Neuron (in vitro differentiated cells): Measurements from ENCODE around the gene ATRN.

Source experiments
- H2AFZ ChIP-seq: one replicate; pipeline ENCODE4 v1.6.1; 2013; ENCODE audit warnings: low read depth, mild to moderate bottlenecking, inconsistent platforms, low read length, moderate library complexity
- H3K27me3 ChIP-seq: one replicate; pipeline ENCODE4 v1.6.1; 2013; ENCODE audit warnings: low read length; ENCODE audit not compliant: insufficient read depth
- H3K36me3 ChIP-seq: one replicate; pipeline ENCODE4 v1.6.1; 2013; ENCODE audit warnings: low read length; ENCODE audit not compliant: insufficient read depth
- H3K4me1 ChIP-seq: one replicate; pipeline ENCODE4 v1.6.1; 2013; ENCODE audit warnings: low read length; ENCODE audit not compliant: insufficient read depth
- H3K4me3 ChIP-seq: 2 replicates; pipeline ENCODE4 v1.5.1; 2013; ENCODE audit warnings: mild to moderate bottlenecking, low read length, moderate library complexity
- H3K9me3 ChIP-seq: one replicate; pipeline ENCODE4 v1.6.1; 2013; ENCODE audit warnings: low read length

Gene ATRN

GRCh38 chr20:3691897-3692296 is 221.1 kb downstream of the ATRN start:
- Histone ChIP-seq H3K4me1 (no peaks in the 10 kb centered on the region), H2AFZ (no peak overlapping the region), H3K36me3 (no peaks in the 10 kb centered on the region), H3K4me3 (no peak overlapping the region), H3K9me3 (peaks cover 5% of the 10 kb centered on the region), H3K27me3 (no peaks in the 10 kb centered on the region)

GRCh38 chr20:3692706-3693294 is 222.0 kb downstream of the ATRN start:
- Histone ChIP-seq H3K9me3 (peaks cover 5% of the 10 kb centered on the region), H3K4me3 (no peak overlapping the region), H2AFZ (no peak overlapping the region), H3K4me1 (no peaks in the 10 kb centered on the region), H3K27me3 (no peaks in the 10 kb centered on the region), H3K36me3 (no peaks in the 10 kb centered on the region)

DNA sequence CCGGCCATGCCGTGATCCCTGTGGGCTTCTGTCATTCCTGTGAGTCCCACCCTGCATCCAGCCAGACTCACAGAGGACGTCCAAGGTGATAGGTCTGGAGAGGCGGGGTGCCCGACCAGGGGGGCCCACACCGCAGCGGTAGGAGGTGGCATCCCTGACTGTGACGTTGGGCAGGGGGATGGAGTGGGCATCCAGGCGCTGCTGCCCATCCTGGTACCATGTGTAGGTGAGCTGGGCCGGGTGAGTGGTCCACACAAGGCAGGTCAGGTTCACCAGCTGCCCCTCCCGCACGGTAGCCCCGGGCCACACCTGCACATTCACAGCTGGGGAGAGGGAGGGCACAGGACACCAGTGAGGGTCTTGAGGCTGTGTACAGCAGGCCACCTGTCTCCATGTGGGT is 222.6 kb downstream of the ATRN start:
- Histone ChIP-seq H3K9me3 (peaks cover 5% of the 10 kb centered on the region), H2AFZ (no peak overlapping the region), H3K36me3 (no peaks in the 10 kb centered on the region), H3K27me3 (no peaks in the 10 kb centered on the region), H3K4me3 (no peak overlapping the region), H3K4me1 (no peaks in the 10 kb centered on the region)

DNA sequence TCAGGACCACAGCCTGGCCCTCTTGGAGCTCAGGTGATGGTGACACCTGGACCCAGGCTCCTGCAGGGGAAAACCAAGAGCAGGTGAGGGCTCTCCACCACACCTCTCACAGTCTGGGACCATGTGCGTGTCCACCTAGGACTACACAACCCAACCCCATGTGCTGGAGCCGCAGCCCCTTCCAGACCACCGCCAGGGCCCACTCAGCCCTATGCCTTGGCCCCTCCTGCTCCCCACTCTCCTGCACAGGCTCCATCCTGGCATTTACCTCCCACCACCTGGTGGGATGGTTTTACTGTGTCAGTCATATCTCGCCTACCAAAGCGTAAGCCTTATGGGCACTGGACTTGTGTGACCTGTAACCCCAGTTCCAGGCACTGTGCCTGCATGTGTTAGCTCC is 224.0 kb downstream of the ATRN start:
- Histone ChIP-seq H2AFZ (no peak overlapping the region), H3K4me1 (no peaks in the 10 kb centered on the region), H3K9me3 (peaks cover 5% of the 10 kb centered on the region), H3K4me3 (no peak overlapping the region), H3K27me3 (no peaks in the 10 kb centered on the region), H3K36me3 (no peaks in the 10 kb centered on the region)

DNA sequence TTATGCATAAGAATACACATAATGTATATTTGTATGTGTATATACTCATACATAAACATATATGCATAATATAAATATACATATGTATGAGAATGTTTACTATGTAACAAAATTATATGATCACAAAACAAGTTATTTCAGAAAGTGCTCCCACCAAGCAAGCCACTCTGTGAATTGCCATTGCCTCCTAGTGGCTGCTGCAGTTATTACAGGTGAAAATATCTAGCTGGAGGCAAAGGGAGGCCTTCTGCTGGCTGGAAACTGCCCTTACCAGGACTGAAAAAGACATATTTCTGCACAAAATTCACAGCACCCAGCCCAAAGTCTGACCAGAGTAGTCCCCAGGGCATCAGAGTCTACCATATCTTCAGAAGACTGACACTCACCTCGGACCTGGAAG is 225.4 kb downstream of the ATRN start:
- H3K4me3 ChIP-seq: no peak overlapping the region

GRCh38 chr20:3696745-3697587 is 226.1 kb downstream of the ATRN start:
- Histone ChIP-seq H3K36me3 (no peaks in the 10 kb centered on the region), H3K4me3 (no peak overlapping the region), H2AFZ (no peak overlapping the region), H3K4me1 (no peaks in the 10 kb centered on the region), H3K9me3 (peaks cover 5% of the 10 kb centered on the region), H3K27me3 (no peaks in the 10 kb centered on the region)

More for the DNA sequence above, 225.4 kb downstream of the ATRN start:
- Histone ChIP-seq H3K27me3 (no peaks in the 10 kb centered on the region), H3K4me1 (no peaks in the 10 kb centered on the region), H2AFZ (no peak overlapping the region), H3K9me3 (peaks cover 5% of the 10 kb centered on the region), H3K36me3 (no peaks in the 10 kb centered on the region)

DNA sequence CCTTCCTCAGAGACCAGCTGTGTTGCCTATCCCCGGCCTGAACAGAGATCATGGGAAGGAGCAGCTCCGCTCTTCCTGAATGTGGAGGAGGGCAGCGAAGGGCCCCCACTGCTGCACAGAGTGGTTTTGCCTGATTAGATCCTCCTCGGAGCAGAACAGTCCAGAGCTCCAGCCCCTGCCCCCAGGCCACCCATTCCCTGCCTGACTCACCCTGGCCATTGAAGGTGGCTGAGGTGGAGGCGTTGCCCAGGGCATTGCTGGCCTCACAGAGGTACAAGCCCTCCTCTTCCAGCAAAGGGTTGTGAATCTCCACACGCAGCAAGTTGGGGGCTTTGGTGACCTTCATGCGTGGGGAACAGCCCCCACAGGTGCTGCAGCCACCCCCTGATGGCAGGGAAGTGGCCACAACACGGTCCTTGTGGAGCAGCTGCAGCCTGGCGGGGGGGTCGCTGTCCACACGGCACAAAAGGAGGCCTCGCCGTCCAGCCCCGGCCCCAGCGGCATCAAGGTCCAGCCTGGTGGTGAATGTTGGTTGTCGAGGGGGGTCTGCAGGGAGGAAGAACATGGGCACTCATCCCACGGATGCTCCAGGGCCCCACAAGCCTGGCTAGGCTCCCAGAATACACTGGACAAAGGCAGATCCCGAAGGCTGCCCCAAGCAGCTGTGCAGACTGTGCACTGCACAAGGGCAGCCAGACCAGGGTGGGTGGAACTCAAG is 226.9 kb downstream of the ATRN start:
- H3K27me3 ChIP-seq: no peaks in the 10 kb centered on the region
- no peaks in the 10 kb centered on the region for H3K4me1 ChIP-seq
- H3K36me3 ChIP-seq: no peaks in the 10 kb centered on the region
- H3K9me3 ChIP-seq: peaks cover 5% of the 10 kb centered on the region
- H3K4me3 ChIP-seq: no peak overlapping the region
- no peak overlapping the region for H2AFZ ChIP-seq

- H3K9me3 ChIP-seq: peaks cover 5% of the 10 kb centered on the region
- H3K36me3 ChIP-seq: no peaks in the 10 kb centered on the region
- no peaks in the 10 kb centered on the region for H3K4me1 ChIP-seq
- no peaks in the 10 kb centered on the region for H3K27me3 ChIP-seq
- H3K4me3 ChIP-seq: no peak overlapping the region
- no peak overlapping the region for H2AFZ ChIP-seq
Observed at GRCh38 chr20:3698591-3699001, 227.8 kb downstream of the ATRN start.

GRCh38 chr20:3699037-3699436 is 228.2 kb downstream of the ATRN start:
- no peaks in the 10 kb centered on the region for H3K36me3 ChIP-seq
- no peak overlapping the region for H3K4me3 ChIP-seq
- H3K4me1 ChIP-seq: no peaks in the 10 kb centered on the region
- no peak overlapping the region for H2AFZ ChIP-seq
- peaks cover 5% of the 10 kb centered on the region for H3K9me3 ChIP-seq
- H3K27me3 ChIP-seq: no peaks in the 10 kb centered on the region
